BE2C (cell line): ENCODE data around the gene FBXO8.

Source experiments
- DNase-seq: peaks from one replicate; pipeline ENCODE4 v3.0.0-alpha.2; 2020
- H3K27me3 ChIP-seq: fragments of 250-450 bp; sonication (Bioruptor Pico); 2 replicates; pipeline ENCODE4 v1.5.1; 2020; ENCODE audit warnings: mild to moderate bottlenecking
- H3K36me3 ChIP-seq: fragments of 250-450 bp; sonication (Bioruptor Pico); 2 replicates; pipeline ENCODE4 v1.5.1; 2020; ENCODE audit warnings: mild to moderate bottlenecking
- H3K4me1 ChIP-seq: fragments of 250-450 bp; sonication (Bioruptor Pico); 2 replicates; pipeline ENCODE4 v1.5.1; 2020
- H3K4me3 ChIP-seq: 2 replicates; pipeline ENCODE4 v1.5.1; 2011; ENCODE audit warnings: low read depth, low read length
- H3K9me3 ChIP-seq: fragments of 250-450 bp; sonication (Bioruptor Pico); 2 replicates; pipeline ENCODE4 v1.5.1; 2020
- CTCF ChIP-seq: IDR thresholded peaks from 2 replicates; pipeline ENCODE4 v1.5.1; 2012; ENCODE audit warnings: mild to moderate bottlenecking, low read depth, low read length

FBXO8 gene

GRCh38 chr4:174214101-174214878, 69.2 kb downstream of the FBXO8 start:
- Histone ChIP-seq H3K4me1 (peaks cover 15% of the 10 kb centered on the region), H3K27me3 (no peaks in the 10 kb centered on the region), H3K4me3 (no peak overlapping the region), H3K9me3 (no peaks in the 10 kb centered on the region; the same call in 1 of the 2 replicates), H3K36me3 (no peaks in the 10 kb centered on the region)
- TF ChIP-seq CTCF, result no peak
- no peak for DNase-seq

GRCh38 chr4:174213731-174214100, 69.8 kb downstream of the FBXO8 start:
- TF ChIP-seq CTCF, result no peak
- Histone ChIP-seq H3K36me3 (no peaks in the 10 kb centered on the region), H3K9me3 (no peaks in the 10 kb centered on the region; the same call in 1 of the 2 replicates), H3K27me3 (no peaks in the 10 kb centered on the region), H3K4me3 (no peak overlapping the region), H3K4me1 (peaks cover 18% of the 10 kb centered on the region)
- DNase-seq, result no peak

DNA sequence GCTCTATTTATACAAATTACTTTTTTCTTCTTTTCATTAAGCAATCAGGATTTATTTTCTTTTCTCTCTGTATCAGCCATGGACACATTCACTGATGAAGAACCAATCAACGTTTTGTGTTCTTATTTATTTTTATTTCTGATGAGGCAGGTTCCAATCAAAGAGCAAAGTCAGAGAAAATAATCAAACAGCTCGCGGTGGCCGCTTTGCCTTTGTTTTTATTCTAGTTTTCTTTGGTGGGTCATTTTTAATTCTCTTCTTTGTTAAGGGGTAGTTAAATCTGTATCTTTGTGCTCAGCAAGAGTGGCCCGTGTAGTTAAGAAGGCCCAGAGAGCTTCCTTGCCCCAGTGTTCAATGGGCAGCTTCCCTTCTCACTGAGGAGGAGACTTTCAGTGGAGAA, 71.4 kb downstream of the FBXO8 start:
- no peaks in the 10 kb centered on the region for H3K36me3 ChIP-seq
- no peak for DNase-seq
- H3K27me3 ChIP-seq, result no peaks in the 10 kb centered on the region
- peaks cover 29% of the 10 kb centered on the region for H3K4me1 ChIP-seq
- no peak overlapping the region for H3K4me3 ChIP-seq
- H3K9me3 ChIP-seq, result no peaks in the 10 kb centered on the region; the same call in 1 of the 2 replicates
- TF ChIP-seq CTCF, result no peak

- Histone ChIP-seq H3K4me3 (no peak overlapping the region), H3K36me3 (no peaks in the 10 kb centered on the region), H3K4me1 (peaks cover 33% of the 10 kb centered on the region), H3K9me3 (no peaks in the 10 kb centered on the region; the same call in 1 of the 2 replicates), H3K27me3 (no peaks in the 10 kb centered on the region)
- no peak for TF ChIP-seq CTCF
- DNase-seq, result no peak
Observed at GRCh38 chr4:174211622-174212044, 71.8 kb downstream of the FBXO8 start.

DNA sequence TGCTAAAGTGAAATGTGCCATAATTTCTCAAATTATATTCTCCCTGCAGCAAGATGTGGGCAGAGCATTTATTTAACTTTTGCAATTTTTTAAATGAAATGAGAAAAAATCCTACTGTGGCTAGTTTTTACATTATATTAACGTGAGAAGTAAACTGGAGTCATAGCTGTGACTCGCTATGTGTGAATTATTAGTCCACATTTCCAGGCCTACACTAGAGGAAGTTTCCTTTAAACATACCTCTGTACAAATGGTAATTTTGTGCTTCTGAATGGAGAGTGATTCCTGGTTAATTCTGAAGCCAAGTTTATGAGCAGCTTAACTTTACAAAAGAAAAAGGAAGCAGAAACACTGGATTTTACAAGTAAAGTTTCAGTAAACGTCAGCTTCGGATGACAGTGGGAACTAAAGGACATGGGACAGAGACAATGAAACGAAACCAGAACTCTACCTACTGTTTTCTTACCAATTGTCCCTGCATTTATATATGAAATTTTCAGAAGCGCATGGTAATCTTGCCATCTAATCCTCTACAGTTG, 72.4 kb downstream of the FBXO8 start:
- peaks cover 37% of the 10 kb centered on the region for H3K4me1 ChIP-seq
- no peak overlapping the region for H3K4me3 ChIP-seq
- no peaks in the 10 kb centered on the region; the same call in 1 of the 2 replicates for H3K9me3 ChIP-seq
- no peaks in the 10 kb centered on the region for H3K27me3 ChIP-seq
- no peak for DNase-seq
- no peak for TF ChIP-seq CTCF
- no peaks in the 10 kb centered on the region for H3K36me3 ChIP-seq

DNA sequence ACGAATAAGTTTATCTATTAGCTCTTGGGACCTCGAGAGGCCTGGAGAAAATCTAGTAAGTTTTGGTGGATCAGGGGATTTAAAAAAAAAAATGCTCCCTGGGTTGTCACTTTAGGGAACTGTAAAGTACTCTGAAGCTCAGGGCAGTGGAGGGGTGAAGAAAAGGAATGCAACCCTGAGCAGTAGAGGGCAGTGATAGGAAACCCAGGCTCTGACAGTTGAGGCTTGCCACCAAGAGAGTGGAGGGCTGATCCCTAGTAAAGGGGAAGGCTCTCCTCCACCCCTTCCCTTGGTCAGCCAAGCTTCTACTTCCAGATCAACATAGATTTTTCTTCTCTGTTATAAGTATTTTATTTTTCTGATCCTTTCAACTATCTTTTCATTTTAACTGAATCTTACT, 73.1 kb downstream of the FBXO8 start:
- Histone ChIP-seq H3K36me3 (no peaks in the 10 kb centered on the region), H3K9me3 (no peaks in the 10 kb centered on the region; the same call in 1 of the 2 replicates), H3K4me3 (no peak overlapping the region), H3K27me3 (no peaks in the 10 kb centered on the region), H3K4me1 (peaks cover 37% of the 10 kb centered on the region)
- no peak for DNase-seq
- TF ChIP-seq CTCF, result peak; percentile 47
